ENCODE measurements around the gene CORO2A.

CORO2A gene

DNA sequence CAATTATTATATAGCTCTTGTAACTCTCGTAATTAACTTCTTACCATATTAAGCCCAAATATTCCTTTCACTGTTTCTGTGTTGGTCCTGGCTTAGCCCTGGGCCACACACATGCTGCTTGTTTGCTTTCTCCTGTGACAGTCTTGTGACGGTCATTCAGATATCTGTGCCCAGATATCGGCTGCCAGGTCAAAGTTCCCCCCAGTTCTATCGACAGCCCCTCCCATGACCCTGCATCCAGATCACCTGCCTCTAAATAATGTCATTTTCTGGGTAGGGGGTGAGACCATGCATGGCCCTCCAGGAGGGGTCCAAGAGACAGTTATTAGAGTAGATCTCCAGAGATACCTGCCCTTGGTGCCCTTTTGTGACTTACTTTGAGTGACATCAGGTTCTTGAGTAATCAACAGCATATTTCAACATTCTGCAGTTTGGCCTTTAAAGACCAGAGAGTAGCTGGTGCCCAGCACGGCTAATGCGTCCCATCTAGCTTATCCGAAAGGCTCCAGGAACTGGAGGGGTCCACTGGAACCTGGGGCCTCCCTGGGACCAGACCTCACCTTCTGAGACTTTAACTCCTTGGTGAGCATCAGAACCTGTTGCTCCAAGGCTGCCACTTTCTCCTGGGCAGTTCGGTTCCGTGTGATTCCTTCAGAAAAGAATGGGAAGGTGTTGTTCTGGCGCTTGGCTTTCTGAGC is 36.1 kb upstream of the CORO2A start:
- TF ChIP-seq, protein P1, sequence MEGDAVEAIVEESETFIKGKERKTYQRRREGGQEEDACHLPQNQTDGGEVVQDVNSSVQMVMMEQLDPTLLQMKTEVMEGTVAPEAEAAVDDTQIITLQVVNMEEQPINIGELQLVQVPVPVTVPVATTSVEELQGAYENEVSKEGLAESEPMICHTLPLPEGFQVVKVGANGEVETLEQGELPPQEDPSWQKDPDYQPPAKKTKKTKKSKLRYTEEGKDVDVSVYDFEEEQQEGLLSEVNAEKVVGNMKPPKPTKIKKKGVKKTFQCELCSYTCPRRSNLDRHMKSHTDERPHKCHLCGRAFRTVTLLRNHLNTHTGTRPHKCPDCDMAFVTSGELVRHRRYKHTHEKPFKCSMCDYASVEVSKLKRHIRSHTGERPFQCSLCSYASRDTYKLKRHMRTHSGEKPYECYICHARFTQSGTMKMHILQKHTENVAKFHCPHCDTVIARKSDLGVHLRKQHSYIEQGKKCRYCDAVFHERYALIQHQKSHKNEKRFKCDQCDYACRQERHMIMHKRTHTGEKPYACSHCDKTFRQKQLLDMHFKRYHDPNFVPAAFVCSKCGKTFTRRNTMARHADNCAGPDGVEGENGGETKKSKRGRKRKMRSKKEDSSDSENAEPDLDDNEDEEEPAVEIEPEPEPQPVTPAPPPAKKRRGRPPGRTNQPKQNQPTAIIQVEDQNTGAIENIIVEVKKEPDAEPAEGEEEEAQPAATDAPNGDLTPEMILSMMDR (IDR thresholded peaks at IDR 0.05; ENCODE audit: control insufficient read depth, extremely low read depth, insufficient read depth) = no peak
- DNase-seq (ENCODE audit: low read depth) = no peak

DNA sequence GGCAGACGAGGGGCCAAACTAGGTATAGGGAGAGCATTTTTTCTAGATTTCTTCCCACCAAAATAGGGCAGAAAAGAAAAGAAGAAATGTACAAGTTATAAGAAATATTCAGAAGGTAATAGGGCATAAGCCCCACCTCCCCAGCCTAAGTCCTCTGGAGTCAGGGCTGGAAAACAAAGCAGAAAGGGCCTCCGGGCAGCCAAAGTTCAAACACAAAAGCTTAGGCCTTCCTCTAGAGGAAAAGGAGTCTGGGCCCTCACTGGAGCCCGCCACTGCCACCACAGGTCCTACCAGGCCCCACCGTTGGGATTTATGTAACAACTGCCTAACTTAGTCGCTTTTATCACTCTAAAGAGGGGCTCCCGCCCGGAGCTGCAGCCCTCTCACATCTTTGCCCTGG is 35.4 kb upstream of the CORO2A start:
- TF ChIP-seq, protein P1 (IDR thresholded peaks at IDR 0.05; ENCODE audit: control insufficient read depth, extremely low read depth, insufficient read depth) = no peak
- no peak for DNase-seq (ENCODE audit: low read depth)
- no peak overlapping the region for H3K4me3 ChIP-seq (ENCODE audit: low read depth, low read length)

More for the DNA sequence above, 36.1 kb upstream of the CORO2A start:
- no peak overlapping the region for H3K4me3 ChIP-seq (ENCODE audit: low read depth, low read length)

DNA sequence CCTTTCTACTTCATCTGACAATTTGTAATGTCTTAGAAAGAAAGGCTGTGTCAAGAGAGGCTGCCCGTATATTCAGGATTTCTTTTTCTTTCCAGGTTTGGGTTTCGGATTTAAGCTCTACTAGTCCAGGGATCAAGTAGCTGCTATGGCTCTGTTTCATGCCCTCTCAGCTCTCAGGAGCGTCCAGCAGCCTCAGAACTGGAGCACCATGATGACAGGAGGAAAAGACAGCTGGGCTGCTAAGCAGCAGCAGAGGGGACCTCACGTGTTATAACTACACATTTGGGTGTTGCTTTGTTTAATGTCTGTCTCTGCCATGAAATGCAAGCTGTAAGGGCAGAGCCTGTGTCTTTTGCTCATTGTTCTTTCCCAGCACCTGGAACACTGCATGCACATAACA is 34.5 kb upstream of the CORO2A start:
- no peak for DNase-seq (ENCODE audit: low read depth)
- no peak overlapping the region for H3K4me3 ChIP-seq (ENCODE audit: low read depth, low read length)
- TF ChIP-seq, protein P1 (IDR thresholded peaks at IDR 0.05; ENCODE audit: control insufficient read depth, extremely low read depth, insufficient read depth) = no peak

DNA sequence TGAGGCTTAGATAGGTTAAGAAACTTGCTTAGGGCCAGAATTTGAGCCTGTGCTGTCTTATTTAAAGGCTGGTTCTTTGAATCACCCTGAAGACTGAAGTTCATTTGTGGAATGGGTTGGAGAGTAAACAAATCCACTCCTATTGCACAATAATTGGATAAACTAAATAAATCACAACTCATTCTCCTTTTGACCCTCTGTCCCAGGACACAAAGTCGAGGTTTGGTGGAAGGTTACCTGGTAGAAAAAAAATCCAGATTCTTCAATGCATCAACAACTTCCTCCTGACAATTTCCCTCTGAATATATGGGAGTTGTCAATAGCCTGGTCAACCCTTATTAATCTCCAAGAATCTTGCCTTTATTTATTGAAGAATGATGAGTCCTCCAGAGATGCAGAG is 34.1 kb upstream of the CORO2A start:
- no peak overlapping the region for H3K4me3 ChIP-seq (ENCODE audit: low read depth, low read length)
- TF ChIP-seq, protein P1 (IDR thresholded peaks at IDR 0.05; ENCODE audit: control insufficient read depth, extremely low read depth, insufficient read depth) = no peak
- no peak for DNase-seq (ENCODE audit: low read depth)

DNA sequence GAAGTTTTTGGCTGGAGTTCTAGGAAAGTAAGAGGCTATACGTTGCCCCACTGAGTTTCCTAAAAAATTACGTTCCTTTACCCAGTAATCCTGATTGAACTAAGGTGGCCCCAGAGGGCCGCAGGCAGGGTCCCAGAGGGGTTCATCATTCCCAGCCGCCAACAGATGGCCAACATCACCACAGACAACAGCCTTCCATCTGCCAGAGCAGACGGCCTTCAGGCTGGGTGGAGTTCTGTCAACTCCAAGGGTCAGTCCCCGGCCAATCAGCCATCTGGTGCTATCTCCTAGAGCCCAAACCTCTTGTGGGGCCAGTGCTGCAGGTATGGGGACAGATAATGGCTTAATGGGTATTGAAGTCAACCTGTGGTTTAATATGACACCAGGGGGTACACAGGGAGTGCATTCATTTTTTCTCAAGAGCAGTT is 32.6 kb upstream of the CORO2A start:
- H3K4me3 ChIP-seq (ENCODE audit: low read depth, low read length) = no peak overlapping the region
- TF ChIP-seq, protein P1 (IDR thresholded peaks at IDR 0.05; ENCODE audit: control insufficient read depth, extremely low read depth, insufficient read depth) = no peak
- DNase-seq (ENCODE audit: low read depth) = no peak

DNA sequence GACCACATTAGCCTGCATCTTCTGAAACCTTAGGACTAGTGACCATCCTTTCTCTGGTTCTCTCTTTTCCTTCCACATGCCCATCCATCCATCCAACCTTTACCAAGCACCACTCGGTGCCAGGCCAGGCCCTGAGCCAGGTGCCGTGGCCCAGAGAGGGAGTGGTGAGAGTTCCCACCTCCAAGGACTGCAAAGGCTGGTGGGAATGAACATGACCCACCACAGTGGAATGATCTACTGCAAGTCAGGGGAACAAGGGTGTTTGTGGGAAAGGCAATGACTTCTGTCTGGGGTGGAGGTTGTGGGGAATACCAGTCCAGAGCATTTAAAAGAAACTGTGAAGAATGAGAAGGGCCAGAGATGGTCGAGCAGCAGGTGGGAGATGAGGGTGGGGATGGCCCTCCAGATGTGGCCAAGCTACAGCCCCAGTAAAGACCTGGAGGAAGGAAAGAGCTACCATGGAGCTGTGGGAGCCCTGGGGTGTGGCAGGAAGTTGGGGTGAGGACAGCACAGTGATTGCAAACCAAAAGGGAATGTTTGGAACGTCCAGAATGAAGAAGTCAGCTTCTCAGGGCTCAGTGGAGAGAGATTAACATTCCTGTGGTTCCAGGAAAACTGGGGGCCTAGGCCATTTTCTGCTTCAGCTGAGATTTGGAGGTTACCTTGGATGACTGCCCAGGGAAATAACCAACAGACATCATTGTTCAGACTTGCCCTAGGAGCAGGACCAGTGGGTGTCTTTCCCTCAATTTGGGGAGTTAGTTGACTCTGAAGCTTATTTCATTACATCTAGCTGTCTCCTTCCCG is 30.7 kb upstream of the CORO2A start:
- H3K4me3 ChIP-seq (ENCODE audit: low read depth, low read length) = no peak overlapping the region
- TF ChIP-seq, protein P1 (IDR thresholded peaks at IDR 0.05; ENCODE audit: control insufficient read depth, extremely low read depth, insufficient read depth) = no peak
- DNase-seq (ENCODE audit: low read depth) = no peak
